Sigmoid colon (tissue), 7 donors: ENCODE data around the gene BUB1. TPM values are rescaled to one million over a fixed set of nuclear protein-coding genes. Genes with fewer than 3 reads are reported as not detected.

Experiments used
- DNase-seq: peaks from one replicate; pipeline ENCODE4 v3.0.0-alpha.2; 2019
- H3K27ac ChIP-seq, 4 donors: fragments of 200-600 bp; sonication (generic); one replicate each; pipeline ENCODE4 v1.5.1; 2016 to 2019; ENCODE audit warnings: mild to moderate bottlenecking in 1 of 4
- H3K27me3 ChIP-seq, 3 donors: fragments of 200-600 bp; sonication (generic); one replicate each; pipeline ENCODE4 v1.5.1; 2019; ENCODE audit warnings: mild to moderate bottlenecking in 1 of 3
- H3K36me3 ChIP-seq, 4 donors: fragments of 200-600 bp; sonication (generic); one replicate each; pipeline ENCODE4 v1.5.1; 2016 to 2019
- H3K4me1 ChIP-seq, 4 donors: fragments of 200-600 bp; sonication (generic); one replicate each; pipeline ENCODE4 v1.5.1; 2017 to 2019
- H3K4me3 ChIP-seq, 4 donors: fragments of 200-600 bp; sonication (generic); one replicate each; pipeline ENCODE4 v1.5.1; 2017 to 2019; ENCODE audit warnings: mild to moderate bottlenecking in 2 of 4, moderate library complexity in 1 of 4
- H3K9me3 ChIP-seq, 4 donors: fragments of 200-600 bp in 3 of 4; sonication (generic) in 3 of 4; one replicate each; pipeline versions ENCODE4 v1.5.1 to v1.6.1; 2013 to 2019
- CTCF ChIP-seq, 4 experiments: fragments of 450-650 bp in 3 of 4; fragments of 200-600 bp in 1 of 4; IDR thresholded peaks; one replicate each; pipeline ENCODE4 v1.5.1; 2016 to 2019; ENCODE audit warnings: antibody characterized with exemption in 4 of 4, mild to moderate bottlenecking in 3 of 4, moderate library complexity in 2 of 4
- EP300 ChIP-seq, 4 donors: sonication (generic); formaldehyde crosslinking; IDR thresholded peaks; one replicate each; pipeline ENCODE4 v1.6.1; 2017; ENCODE audit warnings: antibody characterized with exemption in 4 of 4
- POLR2A ChIP-seq, 2 donors: fragments of 450-650 bp; IDR thresholded peaks; one replicate each; pipeline ENCODE4 v1.6.1; 2016; ENCODE audit warnings: antibody characterized with exemption in 2 of 2, mild to moderate bottlenecking in 2 of 2, moderate library complexity in 2 of 2
- POLR2AphosphoS5 ChIP-seq, 4 donors: sonication (generic); formaldehyde crosslinking; IDR thresholded peaks; one replicate each; pipeline ENCODE4 v1.6.1; 2017; ENCODE audit warnings: antibody characterized with exemption in 4 of 4
- WGBS, 2 donors: extraction: QIAGEN DNeasy Blood & Tissue Kit; methylation state at CpG; one replicate each; pipeline ENCODE4 v1.1.7; 2013; 5-methylcytosine and 5-hydroxymethylcytosine counted together
- intact Hi-C: fragments of 100-400 bp; cut with DNase I; formaldehyde crosslinking; loops from one replicate; pipeline ENCODE4 v1.15.1; 2023
- polyA plus RNA-seq, 3 donors: library from polyadenylated mRNA; stranded (reverse); fragments of 200-250 nt; gene quantifications; one replicate each; pipeline ENCODE4 v1.2.3, GENCODE V29; 2013
- total RNA-seq, 4 donors: library from RNA; depleted of rRNA; stranded (reverse); fragments of >200 nt; gene quantifications; one replicate each; pipeline ENCODE4 v1.1.0, GENCODE V29; 2016
- donor health status: healthy with polysubstance abuse.
- donor health status: Bipolar disorder and iron deficiency.
- donor health status: healthy.

Gene BUB1
- total and polyA plus RNA-seq, 7 donors: 0.33 to 12.3 (median 1.1) TPM

GRCh38 chr2:110645616-110646015 lies 32.2 kb downstream of the BUB1 start:
- DNase-seq: no peak
- Histone ChIP-seq H3K27ac (no peak overlapping the region), H3K4me3 (no peak overlapping the region), H3K4me1 (no peaks in the 10 kb centered on the region), H3K9me3 (no peaks in the 10 kb centered on the region), H3K36me3 (no peaks in the 10 kb centered on the region), H3K27me3 (no peaks in the 10 kb centered on the region)
- WGBS, 2 donors: 97 to 98% methylated on average over 2 of the region's 2 CpGs
- no peak for TF ChIP-seq POLR2A (IDR thresholded peaks at IDR 0.05)
- intact Hi-C loops: no loop called here

- 94 to 96% methylated on average over 3 of the region's 3 CpGs for WGBS, 2 donors
- TF ChIP-seq POLR2AphosphoS5 (IDR thresholded peaks at IDR 0.05) (no peak), EP300 (IDR thresholded peaks at IDR 0.05) (no peak), POLR2A (IDR thresholded peaks at IDR 0.05) (no peak), CTCF (IDR thresholded peaks at IDR 0.05) (no peak)
- Histone ChIP-seq H3K27ac (no peak overlapping the region), H3K27me3 (no peaks in the 10 kb centered on the region), H3K4me1 (no peaks in the 10 kb centered on the region), H3K4me3 (no peak overlapping the region), H3K36me3 (no peaks in the 10 kb centered on the region), H3K9me3 (no peaks in the 10 kb centered on the region)
- intact Hi-C loops: no loop called here
- no peak for DNase-seq
Observed at GRCh38 chr2:110644357-110644756, 33.5 kb downstream of the BUB1 start.

- DNase-seq: no peak
- Histone ChIP-seq H3K27me3 (no peaks in the 10 kb centered on the region), H3K27ac (no peak overlapping the region), H3K4me3 (no peak overlapping the region), H3K36me3 (no peaks in the 10 kb centered on the region), H3K9me3 (no peaks in the 10 kb centered on the region), H3K4me1 (no peaks in the 10 kb centered on the region)
- intact Hi-C loops: no loop called here
- TF ChIP-seq POLR2A (IDR thresholded peaks at IDR 0.05) (no peak), CTCF (IDR thresholded peaks at IDR 0.05) (no peak), POLR2AphosphoS5 (IDR thresholded peaks at IDR 0.05) (no peak), EP300 (IDR thresholded peaks at IDR 0.05) (no peak)
Observed at GRCh38 chr2:110642360-110642759, 35.5 kb downstream of the BUB1 start.

- H3K4me3 ChIP-seq: no peak overlapping the region
- no peaks in the 10 kb centered on the region for H3K9me3 ChIP-seq
- intact Hi-C loops: no loop called here
- no peak overlapping the region for H3K27ac ChIP-seq
- H3K36me3 ChIP-seq: no peaks in the 10 kb centered on the region
- 94 to 98% methylated on average over 3 of the region's 3 CpGs for WGBS, 2 donors
- no peak for DNase-seq
- TF ChIP-seq POLR2A (IDR thresholded peaks at IDR 0.05): no peak
- TF ChIP-seq EP300 (IDR thresholded peaks at IDR 0.05): no peak
- TF ChIP-seq POLR2AphosphoS5 (IDR thresholded peaks at IDR 0.05): no peak
- TF ChIP-seq CTCF (IDR thresholded peaks at IDR 0.05): no peak
- H3K4me1 ChIP-seq: no peaks in the 10 kb centered on the region
- no peaks in the 10 kb centered on the region for H3K27me3 ChIP-seq
Observed at GRCh38 chr2:110639972-110640371, 37.9 kb downstream of the BUB1 start.

- DNase-seq: no peak
- intact Hi-C loops: no loop called here
- WGBS, 2 donors: 94 to 95% methylated on average over 4 of the region's 4 CpGs
Observed at GRCh38 chr2:110638952-110639695, 38.7 kb downstream of the BUB1 start.

More at GRCh38 chr2:110638952-110639695, 38.7 kb downstream of the BUB1 start:
- H3K9me3 ChIP-seq: no peaks in the 10 kb centered on the region
- no peaks in the 10 kb centered on the region for H3K36me3 ChIP-seq
- no peak overlapping the region for H3K4me3 ChIP-seq
- H3K4me1 ChIP-seq: no peaks in the 10 kb centered on the region
- H3K27ac ChIP-seq: no peak overlapping the region
- H3K27me3 ChIP-seq: no peaks in the 10 kb centered on the region
- TF ChIP-seq POLR2A (IDR thresholded peaks at IDR 0.05): no peak
- no peak for TF ChIP-seq CTCF (IDR thresholded peaks at IDR 0.05)
- no peak for TF ChIP-seq EP300 (IDR thresholded peaks at IDR 0.05)
- no peak for TF ChIP-seq POLR2AphosphoS5 (IDR thresholded peaks at IDR 0.05)
